ENCODE data around the gene CABLES2.

The CABLES2 gene

GRCh38 chr20:62357681-62358080, 49.4 kb downstream of the CABLES2 start:
- DNase-seq, result no peak

DNA sequence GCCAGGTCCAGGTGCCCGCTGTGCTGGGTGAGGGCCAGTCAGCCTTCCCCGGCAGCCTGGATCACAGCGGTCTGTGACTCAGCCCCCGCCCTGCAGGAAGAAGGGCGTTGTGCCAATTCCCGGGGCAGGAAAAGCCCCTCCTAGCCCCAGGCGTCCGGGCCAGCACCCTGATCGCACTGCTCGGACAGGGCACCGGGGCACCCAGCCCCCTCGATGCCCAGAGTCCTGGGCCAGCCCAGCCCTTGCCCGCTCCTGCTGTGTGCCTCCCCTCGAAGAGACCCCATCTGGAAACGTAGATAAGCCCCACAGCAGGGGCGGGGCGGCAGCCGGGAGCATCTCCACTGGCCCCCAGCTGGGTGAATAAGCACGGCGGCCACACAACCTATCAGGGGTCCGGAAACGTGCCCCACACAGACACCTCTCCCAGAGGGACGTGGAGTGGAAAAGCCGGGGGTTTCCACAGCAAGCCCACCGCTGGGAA, 49.9 kb downstream of the CABLES2 start:
- DNase-seq, result peak; percentile 11

GRCh38 chr20:62356589-62357186, 50.4 kb downstream of the CABLES2 start:
- no peak for DNase-seq

GRCh38 chr20:62355878-62356588, 51.1 kb downstream of the CABLES2 start:
- DNase-seq, result peak; percentile 52

GRCh38 chr20:62355516-62355877, 51.6 kb downstream of the CABLES2 start:
- DNase-seq, result no peak

GRCh38 chr20:62354811-62355341, 52.2 kb downstream of the CABLES2 start:
- no peak for DNase-seq

DNA sequence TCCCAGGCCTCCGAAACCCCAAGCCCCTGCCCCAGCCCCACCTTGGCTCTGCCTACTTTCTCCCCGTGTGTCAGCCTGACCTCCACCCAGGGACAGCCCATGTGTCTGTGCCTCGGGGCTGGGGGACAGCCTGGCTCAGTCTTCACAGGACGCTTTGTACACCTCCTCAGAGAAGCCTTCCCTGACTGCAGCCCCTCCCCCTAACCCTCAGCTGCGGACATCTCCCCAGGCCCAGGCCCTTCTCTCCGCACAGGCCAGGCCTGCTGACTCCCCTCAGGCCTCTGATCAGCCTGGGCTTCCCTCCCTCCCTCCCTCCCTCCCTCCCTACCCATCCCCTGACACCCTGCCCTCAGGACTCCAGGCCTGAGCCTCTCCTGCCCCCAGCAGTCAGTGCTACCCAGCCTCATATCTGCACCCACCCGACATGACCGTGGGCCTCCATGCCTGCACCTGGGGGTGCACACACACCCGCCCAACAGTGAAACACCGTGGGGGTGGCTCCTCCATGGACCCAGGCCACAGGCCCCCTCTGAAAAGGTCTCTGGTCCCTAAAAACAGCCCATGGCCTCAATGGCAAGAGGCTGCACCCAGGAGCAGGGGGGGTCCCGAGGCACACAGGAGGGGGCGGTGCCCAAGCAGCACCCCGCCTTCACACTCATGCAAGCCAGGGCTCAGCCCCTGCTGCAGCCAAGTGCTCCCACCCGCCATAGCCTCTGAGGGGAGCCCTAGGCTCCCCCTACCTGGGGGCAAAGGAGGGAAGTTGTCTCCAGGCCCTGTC, 52.9 kb downstream of the CABLES2 start:
- DNase-seq, result no peak

GRCh38 chr20:62353289-62354030, 53.6 kb downstream of the CABLES2 start:
- DNase-seq, result no peak

- DNase-seq, result no peak
Measured at GRCh38 chr20:62352402-62353288, 54.4 kb downstream of the CABLES2 start.

DNA sequence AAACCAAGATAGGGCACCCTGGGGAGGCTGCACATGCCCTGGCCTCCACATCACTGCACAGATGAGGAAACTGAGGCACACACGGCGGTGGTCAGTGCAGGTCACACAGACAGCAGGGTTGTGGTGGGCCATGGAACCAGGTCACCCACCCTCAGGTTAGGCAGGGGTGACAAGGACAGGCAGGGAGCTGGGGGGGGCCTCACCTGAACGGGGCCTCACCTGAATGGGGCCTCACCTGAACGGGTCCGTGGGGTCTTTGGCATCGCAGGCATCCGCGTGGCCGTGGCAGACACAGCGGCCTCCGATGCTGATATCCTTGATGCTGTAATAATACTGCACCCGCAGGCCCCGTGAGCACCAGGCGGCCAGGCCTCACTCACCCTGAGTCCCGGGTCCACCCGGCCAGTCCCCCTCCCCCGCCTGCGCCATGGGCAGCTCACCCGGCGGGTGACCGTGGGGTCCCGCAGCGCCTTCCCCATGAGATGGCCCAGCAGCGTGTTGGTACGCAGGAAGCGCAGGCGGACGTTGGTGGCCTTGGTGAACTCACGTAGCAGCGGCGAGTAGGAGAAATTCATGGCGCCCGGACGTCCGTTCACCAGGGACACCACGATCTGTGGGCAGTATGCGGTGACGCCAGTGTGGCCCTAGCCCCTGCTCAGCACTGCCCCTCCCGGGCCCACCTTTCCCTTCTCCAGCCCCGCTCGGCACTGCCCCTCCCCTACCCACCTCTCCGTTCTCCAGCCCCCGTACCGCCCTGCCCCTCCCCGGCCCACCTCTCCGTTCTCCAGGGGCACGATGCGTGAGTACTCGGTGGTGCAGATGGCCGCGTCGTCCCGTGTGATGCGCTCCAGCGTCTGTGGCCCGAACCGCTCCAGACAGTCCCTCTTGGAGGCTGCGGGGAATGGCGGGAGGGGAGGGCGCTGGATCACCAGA, 55.4 kb downstream of the CABLES2 start:
- no peak for DNase-seq

GRCh38 chr20:62350629-62351422, 56.3 kb downstream of the CABLES2 start:
- DNase-seq, result no peak

- DNase-seq, result no peak
Measured at GRCh38 chr20:62350098-62350628, 56.9 kb downstream of the CABLES2 start.

DNA sequence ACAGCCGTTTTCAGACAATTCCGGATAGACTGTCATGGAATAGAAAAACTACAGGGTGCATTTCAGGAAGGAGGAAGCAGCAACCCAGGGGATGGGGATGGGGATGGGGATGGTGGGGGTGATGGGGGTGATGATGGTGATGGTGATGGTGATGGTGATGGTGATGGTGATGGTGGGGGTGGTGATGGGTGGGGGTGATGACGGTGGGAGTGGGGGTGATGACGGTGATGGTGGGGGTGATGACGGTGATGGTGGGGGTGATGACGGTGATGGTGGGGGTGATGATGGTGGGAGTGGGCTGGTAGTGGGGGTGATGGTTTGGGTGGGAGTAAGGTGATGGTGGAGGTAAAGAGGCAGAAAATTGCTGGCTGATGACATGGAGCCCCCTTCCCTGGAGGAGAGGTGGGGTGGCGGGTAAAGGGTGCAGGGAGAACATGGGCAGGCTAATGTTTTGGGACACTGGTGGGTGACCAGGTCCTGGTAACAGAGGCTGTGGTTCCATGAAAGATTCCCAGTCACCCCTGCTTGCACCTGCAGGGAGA, 57.5 kb downstream of the CABLES2 start:
- no peak for DNase-seq

GRCh38 chr20:62348604-62349003, 58.5 kb downstream of the CABLES2 start:
- no peak for DNase-seq

GRCh38 chr20:62347445-62347844, 59.6 kb downstream of the CABLES2 start:
- DNase-seq, result no peak

GRCh38 chr20:62347151-62347404, 60.0 kb downstream of the CABLES2 start:
- DNase-seq, result no peak

- DNase-seq, result no peak
Measured at GRCh38 chr20:62346398-62347150, 60.5 kb downstream of the CABLES2 start.

GRCh38 chr20:62345681-62346370, 61.3 kb downstream of the CABLES2 start:
- DNase-seq, result no peak

All from NCI-H510A treated with DMSO at 0.1 percent for 48 hours (cell line).